Loucy (cell line): ENCODE data around the gene PTPRO.

Source experiments
- H2AFZ ChIP-seq: fragments of 200-600 bp; sonication (generic); 2 replicates; pipeline ENCODE4 v1.6.0; 2016; ENCODE audit warnings: antibody characterized with exemption, mild to moderate bottlenecking, low read length, moderate library complexity
- H3F3A ChIP-seq: fragments of 200-600 bp; 2 replicates; pipeline ENCODE4 v1.6.0; 2016; ENCODE audit warnings: antibody characterized with exemption, low read depth, mild to moderate bottlenecking
- H3K27me3 ChIP-seq: fragments of 200-600 bp; sonication (generic); 2 replicates; pipeline ENCODE4 v1.6.1; 2014; ENCODE audit warnings: low read length, mild to moderate bottlenecking; ENCODE audit not compliant: insufficient read depth, poor library complexity, severe bottlenecking
- H3K36me3 ChIP-seq: fragments of 200-600 bp; sonication (generic); 2 replicates; pipeline ENCODE4 v1.6.1; 2016; ENCODE audit warnings: low read length; ENCODE audit not compliant: insufficient read depth
- H3K4me1 ChIP-seq: fragments of 200-600 bp; sonication (generic); 2 replicates; pipeline ENCODE4 v1.5.1; 2014; ENCODE audit warnings: low read length, mild to moderate bottlenecking; ENCODE audit not compliant: insufficient read depth, poor library complexity, severe bottlenecking
- H3K4me2 ChIP-seq: fragments of 200-600 bp; sonication (generic); 2 replicates; pipeline ENCODE4 v1.6.0; 2014; ENCODE audit warnings: antibody characterized with exemption, low read length, low read depth, mild to moderate bottlenecking; ENCODE audit not compliant: poor library complexity, severe bottlenecking
- H3K4me3 ChIP-seq: fragments of 200-600 bp; sonication (generic); 2 replicates; pipeline ENCODE4 v1.5.1; 2014; ENCODE audit warnings: low read length, mild to moderate bottlenecking, mixed read lengths; ENCODE audit not compliant: poor library complexity, severe bottlenecking
- H3K79me2 ChIP-seq: fragments of 200-600 bp; sonication (generic); 2 replicates; pipeline ENCODE4 v1.6.1; 2014; ENCODE audit warnings: low read length; ENCODE audit not compliant: insufficient read depth
- H3K9ac ChIP-seq: fragments of 200-600 bp; sonication (generic); 2 replicates; pipeline ENCODE4 v1.6.0; 2014; ENCODE audit warnings: mild to moderate bottlenecking, low read depth, low read length, moderate library complexity; ENCODE audit not compliant: poor library complexity, severe bottlenecking
- H3K9me2 ChIP-seq: fragments of 200-600 bp; sonication (generic); replicated peaks from 2 replicates; pipeline ENCODE4 v1.6.1; 2016; ENCODE audit warnings: low read depth, low read length, mixed read lengths
- H3K9me3 ChIP-seq: fragments of 200-600 bp; sonication (generic); 2 replicates; pipeline ENCODE4 v1.6.1; 2014; ENCODE audit warnings: mild to moderate bottlenecking, antibody characterized with exemption, low read length, low read depth; ENCODE audit not compliant: insufficient read depth
- H4K20me1 ChIP-seq: fragments of 200-600 bp; sonication (generic); 2 replicates; pipeline ENCODE4 v1.6.0; 2014; ENCODE audit warnings: antibody characterized with exemption, low read length, mild to moderate bottlenecking; ENCODE audit not compliant: insufficient read depth, poor library complexity, severe bottlenecking
- EZH2phosphoT487 ChIP-seq: fragments of 200-600 bp; IDR thresholded peaks from 2 replicates; pipeline ENCODE4 v1.6.1; 2018; ENCODE audit warnings: antibody characterized with exemption, mild to moderate bottlenecking, moderate library complexity, borderline replicate concordance
- TF ChIP-seq, protein P1 (sequence below): fragments of 200-600 bp; sonication (generic); conservative IDR thresholded peaks from 2 replicates; pipeline ENCODE4 v1.5.1; 2014; ENCODE audit warnings: mild to moderate bottlenecking, antibody characterized with exemption, low read length

Gene PTPRO

DNA sequence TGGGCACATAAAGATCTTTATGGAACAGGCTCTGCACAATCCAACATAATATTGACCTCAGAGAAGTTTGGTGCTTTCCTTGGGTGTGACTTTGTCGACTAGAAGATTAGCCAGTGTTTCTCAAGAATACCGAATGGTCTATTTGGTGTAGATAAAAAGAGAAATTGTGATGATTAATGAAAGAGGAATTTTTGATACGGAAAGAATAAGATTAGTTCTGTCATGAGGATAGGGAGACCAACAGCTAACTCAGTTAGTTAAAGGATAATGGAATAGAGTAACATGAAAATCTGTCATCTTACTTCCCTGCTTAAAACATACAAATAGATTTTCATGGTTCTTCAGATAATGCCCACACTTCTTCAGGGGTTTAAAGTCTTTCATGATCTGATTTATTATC is 24.2 kb downstream of the PTPRO start:
- H2AFZ ChIP-seq = no peak overlapping the region
- H3K36me3 ChIP-seq = no peaks in the 10 kb centered on the region
- H3F3A ChIP-seq = no peaks in the 10 kb centered on the region
- no peak overlapping the region for H3K4me2 ChIP-seq
- no peaks in the 10 kb centered on the region for H3K4me1 ChIP-seq
- H3K79me2 ChIP-seq = no peaks in the 10 kb centered on the region
- no peaks in the 10 kb centered on the region for H3K9me3 ChIP-seq
- no peaks in the 10 kb centered on the region for H3K27me3 ChIP-seq
- no peak for TF ChIP-seq EZH2phosphoT487
- TF ChIP-seq, protein P1, sequence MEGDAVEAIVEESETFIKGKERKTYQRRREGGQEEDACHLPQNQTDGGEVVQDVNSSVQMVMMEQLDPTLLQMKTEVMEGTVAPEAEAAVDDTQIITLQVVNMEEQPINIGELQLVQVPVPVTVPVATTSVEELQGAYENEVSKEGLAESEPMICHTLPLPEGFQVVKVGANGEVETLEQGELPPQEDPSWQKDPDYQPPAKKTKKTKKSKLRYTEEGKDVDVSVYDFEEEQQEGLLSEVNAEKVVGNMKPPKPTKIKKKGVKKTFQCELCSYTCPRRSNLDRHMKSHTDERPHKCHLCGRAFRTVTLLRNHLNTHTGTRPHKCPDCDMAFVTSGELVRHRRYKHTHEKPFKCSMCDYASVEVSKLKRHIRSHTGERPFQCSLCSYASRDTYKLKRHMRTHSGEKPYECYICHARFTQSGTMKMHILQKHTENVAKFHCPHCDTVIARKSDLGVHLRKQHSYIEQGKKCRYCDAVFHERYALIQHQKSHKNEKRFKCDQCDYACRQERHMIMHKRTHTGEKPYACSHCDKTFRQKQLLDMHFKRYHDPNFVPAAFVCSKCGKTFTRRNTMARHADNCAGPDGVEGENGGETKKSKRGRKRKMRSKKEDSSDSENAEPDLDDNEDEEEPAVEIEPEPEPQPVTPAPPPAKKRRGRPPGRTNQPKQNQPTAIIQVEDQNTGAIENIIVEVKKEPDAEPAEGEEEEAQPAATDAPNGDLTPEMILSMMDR = no peak
- H3K4me3 ChIP-seq = no peak overlapping the region
- H3K9ac ChIP-seq = no peak overlapping the region
- no peaks in the 10 kb centered on the region for H4K20me1 ChIP-seq
- H3K9me2 ChIP-seq = no peaks in the 10 kb centered on the region

DNA sequence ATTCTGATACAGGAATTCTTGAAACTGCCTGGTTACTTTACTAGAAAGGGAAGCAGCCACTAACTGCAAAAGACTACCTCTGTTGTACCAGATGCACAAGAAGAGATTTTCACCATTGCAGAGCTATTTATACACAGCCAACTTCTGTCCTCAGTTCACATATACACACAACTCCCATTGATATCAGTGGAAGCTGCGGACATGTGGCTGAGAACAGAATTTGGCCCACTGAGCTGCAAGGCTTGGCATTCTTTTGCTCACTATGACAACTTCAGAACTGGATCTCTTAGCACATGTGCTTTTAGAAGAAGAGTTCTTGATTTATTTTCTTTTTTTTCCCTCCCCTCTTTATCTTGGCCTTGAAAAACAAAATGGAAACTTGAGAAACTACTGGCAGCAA is 28.3 kb downstream of the PTPRO start:
- Histone ChIP-seq H3F3A (no peaks in the 10 kb centered on the region), H3K4me3 (no peak overlapping the region), H3K9me3 (no peaks in the 10 kb centered on the region), H3K27me3 (no peaks in the 10 kb centered on the region), H4K20me1 (no peaks in the 10 kb centered on the region), H3K4me1 (no peaks in the 10 kb centered on the region), H3K9me2 (no peaks in the 10 kb centered on the region), H3K9ac (no peak overlapping the region), H3K4me2 (no peak overlapping the region), H3K79me2 (no peaks in the 10 kb centered on the region), H3K36me3 (no peaks in the 10 kb centered on the region), H2AFZ (no peak overlapping the region)
- TF ChIP-seq, protein P1 = no peak
- no peak for TF ChIP-seq EZH2phosphoT487

DNA sequence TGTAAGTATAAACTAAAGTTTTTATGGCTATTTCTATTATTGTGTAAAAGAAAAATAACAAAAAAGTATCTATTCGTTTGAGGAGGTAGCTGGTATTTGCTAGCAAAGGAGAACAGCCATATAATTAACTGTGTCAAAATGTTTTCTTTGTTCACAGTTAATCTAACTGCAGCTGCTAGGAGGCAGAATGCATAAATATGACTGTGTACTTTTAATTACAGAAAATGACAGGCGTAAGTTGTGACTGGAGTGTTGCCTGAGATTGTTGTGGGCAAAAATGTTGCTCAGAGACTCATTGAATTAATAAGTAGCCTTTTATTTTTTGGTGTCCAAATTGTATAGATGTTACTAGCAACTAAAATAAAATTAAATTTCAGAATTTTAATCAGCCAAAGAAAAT is 33.5 kb downstream of the PTPRO start:
- Histone ChIP-seq H3K4me3 (no peak overlapping the region), H3K9me3 (no peaks in the 10 kb centered on the region), H3F3A (no peaks in the 10 kb centered on the region), H3K9ac (no peak overlapping the region), H3K27me3 (no peaks in the 10 kb centered on the region), H4K20me1 (no peaks in the 10 kb centered on the region), H3K4me2 (no peak overlapping the region), H3K4me1 (no peaks in the 10 kb centered on the region), H3K36me3 (no peaks in the 10 kb centered on the region), H3K9me2 (no peaks in the 10 kb centered on the region), H2AFZ (no peak overlapping the region), H3K79me2 (no peaks in the 10 kb centered on the region)
- TF ChIP-seq, protein P1 = no peak
- no peak for TF ChIP-seq EZH2phosphoT487
